Fibroblast of mammary gland (primary cell): ENCODE results near the gene PLCL2.

ENCODE experiments used
- DNase-seq: peaks from one replicate; pipeline ENCODE4 v3.0.0-alpha.2; 2010; ENCODE audit warnings: low read depth
- H3K4me3 ChIP-seq: 2 replicates; pipeline ENCODE4 v1.5.1; 2011; ENCODE audit warnings: low read depth, mild to moderate bottlenecking, low read length, moderate library complexity; ENCODE audit not compliant: control insufficient read depth
- CTCF ChIP-seq: conservative IDR thresholded peaks from 2 replicates; pipeline ENCODE4 v1.5.1; 2011; ENCODE audit warnings: low read depth, low read length, inconsistent platforms; ENCODE audit not compliant: control insufficient read depth, insufficient read depth

The PLCL2 gene

DNA sequence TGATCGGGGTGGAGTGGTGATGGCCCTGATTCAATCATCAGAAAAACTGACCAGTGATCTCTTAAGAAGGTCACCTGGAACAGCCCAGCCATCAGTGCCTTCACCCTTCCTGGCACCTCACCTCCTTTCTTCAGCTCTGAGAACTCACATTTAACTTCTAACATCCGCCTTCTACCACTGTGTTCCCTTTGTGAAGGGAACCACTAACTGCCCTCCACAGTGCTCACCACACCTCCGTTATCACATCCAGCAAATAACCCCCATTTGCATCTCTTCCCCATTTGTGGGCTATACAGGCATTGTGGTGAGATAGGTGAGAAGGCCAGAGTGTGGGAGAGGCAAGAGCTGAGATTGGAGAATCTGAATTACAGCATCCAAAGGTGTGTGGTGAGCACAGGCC is 107.4 kb downstream of the PLCL2 start:
- TF ChIP-seq CTCF, result no peak
- no peak for DNase-seq
- H3K4me3 ChIP-seq, result no peak overlapping the region

DNA sequence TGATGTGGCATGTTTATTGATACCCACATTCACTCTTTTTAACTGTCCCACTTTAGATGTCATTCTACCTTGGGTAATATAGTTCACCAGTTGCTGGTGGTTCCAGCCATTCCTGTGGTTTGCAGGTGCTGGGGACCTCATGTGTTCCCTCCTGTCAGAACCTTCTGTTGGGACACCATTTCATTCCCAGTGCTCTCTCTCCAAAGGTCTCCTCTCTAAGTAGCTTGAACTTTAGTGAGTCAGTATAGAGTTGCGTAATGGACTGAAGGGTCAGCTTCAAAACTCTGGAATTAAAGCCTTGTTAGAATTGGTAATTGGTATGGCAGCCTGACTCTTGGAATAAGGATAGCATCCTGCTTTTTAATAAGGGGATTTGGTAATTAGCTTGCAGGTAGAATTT is 108.5 kb downstream of the PLCL2 start:
- no peak overlapping the region for H3K4me3 ChIP-seq
- TF ChIP-seq CTCF, result no peak
- DNase-seq, result peak; percentile 81

- no peak for DNase-seq
- H3K4me3 ChIP-seq, result no peak overlapping the region
- no peak for TF ChIP-seq CTCF
Observed at GRCh38 chr3:16994854-16995525, 110.2 kb downstream of the PLCL2 start.

- no peak overlapping the region for H3K4me3 ChIP-seq
- no peak for DNase-seq
Observed at GRCh38 chr3:16995601-16996000, 110.8 kb downstream of the PLCL2 start.

GRCh38 chr3:16998236-16998923 is 113.6 kb downstream of the PLCL2 start:
- no peak for TF ChIP-seq CTCF
- DNase-seq, result peak; percentile 37
- no peak overlapping the region for H3K4me3 ChIP-seq

More at GRCh38 chr3:16995601-16996000, 110.8 kb downstream of the PLCL2 start:
- TF ChIP-seq CTCF, result no peak

- H3K4me3 ChIP-seq, result no peak overlapping the region
- DNase-seq, result no peak
- no peak for TF ChIP-seq CTCF
Observed at GRCh38 chr3:16999161-16999560, 114.4 kb downstream of the PLCL2 start.

GRCh38 chr3:16999871-17000270 is 115.1 kb downstream of the PLCL2 start:
- no peak for DNase-seq
- H3K4me3 ChIP-seq, result no peak overlapping the region
- TF ChIP-seq CTCF, result no peak
